Gastrocnemius medialis (tissue), 4 donors: Measurements from ENCODE around the gene SULF2. TPM values are rescaled to one million over a fixed set of nuclear protein-coding genes. Genes with fewer than 3 reads are reported as not detected.

Experiments used
- ATAC-seq, 2 donors: fragments of 150-250 bp; one replicate each; pipeline ENCODE4 v1.9.1; 2016
- DNase-seq, 2 donors: peaks; one replicate each; pipeline ENCODE4 v3.0.0-alpha.2; 2019
- H3K27ac ChIP-seq, 4 donors: fragments of 200-600 bp; sonication (generic); 1 replicate in 1 of 4; 2 replicates in 3 of 4; pipeline ENCODE4 v1.5.1; 2016 to 2018; ENCODE audit warnings: mild to moderate bottlenecking in 2 of 4, moderate library complexity in 1 of 4
- H3K27me3 ChIP-seq, 3 donors: fragments of 200-600 bp; sonication (generic) in 2 of 3; 1 replicate in 1 of 3; 2 replicates in 2 of 3; pipeline versions ENCODE4 v1.5.1 to v1.6.0; 2016 to 2019; ENCODE audit warnings: mild to moderate bottlenecking in 1 of 3, moderate library complexity in 1 of 3
- H3K36me3 ChIP-seq, 2 donors: fragments of 200-600 bp; sonication (generic) in 1 of 2; one replicate each; pipeline ENCODE4 v1.5.1; 2017 to 2018
- H3K4me1 ChIP-seq, 2 donors: fragments of 200-600 bp; sonication (generic) in 1 of 2; one replicate each; pipeline ENCODE4 v1.5.1; 2016 to 2017; ENCODE audit warnings: mild to moderate bottlenecking in 2 of 2
- H3K4me3 ChIP-seq, 4 donors: fragments of 200-600 bp; sonication (generic) in 3 of 4; 1 replicate in 1 of 4; 2 replicates in 3 of 4; pipeline ENCODE4 v1.5.1; 2016 to 2019; ENCODE audit warnings: mild to moderate bottlenecking in 2 of 4
- H3K9me3 ChIP-seq, 3 donors: fragments of 200-600 bp; sonication (generic) in 2 of 3; 1 replicate in 1 of 3; 2 replicates in 2 of 3; pipeline ENCODE4 v1.5.1; 2016 to 2019
- POLR2A ChIP-seq, 2 donors: fragments of 450-650 bp; IDR thresholded peaks; one replicate each; pipeline ENCODE4 v1.6.1; 2017; ENCODE audit warnings: antibody characterized with exemption in 2 of 2, mild to moderate bottlenecking in 2 of 2, moderate library complexity in 2 of 2
- in situ Hi-C, 4 donors: fragments of 200-750 bp; cut with MboI; loops; one replicate each; pipeline versions ENCODE4 v1.15.0 to v1.8.0; 2017; ENCODE audit warnings: low sequenced_read_pairs in 4 of 4
- intact Hi-C: fragments of 100-400 bp; cut with DNase I; formaldehyde crosslinking; loops from one replicate; pipeline ENCODE4 v1.15.1; 2023; ENCODE audit warnings: low total_unique reads
- total RNA-seq, 4 donors: library from RNA; depleted of rRNA; stranded (reverse); fragments of >200 nt; gene quantifications; one replicate each; pipeline versions ENCODE4 v1.1.0 to v1.2.3, GENCODE V29; 2016
- TF ChIP-seq, protein P1 (sequence below), 5 experiments: fragments of 450-650 bp in 3 of 5; fragments of 200-600 bp in 2 of 5; sonication (generic) in 2 of 5; IDR thresholded peaks in 4 of 5; conservative IDR thresholded peaks in 1 of 5; 1 replicate in 4 of 5; 2 replicates in 1 of 5; pipeline ENCODE4 v1.5.1; 2016 to 2019; ENCODE audit warnings: antibody characterized with exemption in 5 of 5, mild to moderate bottlenecking in 3 of 5, moderate library complexity in 3 of 5

The SULF2 gene
- total RNA-seq, 4 donors from 2014 or later, result 9.8 to 18.8 (median 16.8) TPM

GRCh38 chr20:47666304-47666703 is 119.0 kb downstream of the SULF2 start:
- intact Hi-C loops, result no loop called here
- DNase-seq (no peak), ATAC-seq (no peak)
- no peaks in the 10 kb centered on the region for H3K4me1 ChIP-seq
- in situ Hi-C loops, result loop anchor here in 1 of 4 donors (5.0 kb wide), 1 partner anchor 951 kb away; no protein-coding TSS in a partner anchor
- no peaks in the 10 kb centered on the region for H3K9me3 ChIP-seq
- no peak overlapping the region for H3K4me3 ChIP-seq
- H3K27ac ChIP-seq, result no peak overlapping the region
- H3K36me3 ChIP-seq, result no peaks in the 10 kb centered on the region
- TF ChIP-seq, protein P1, sequence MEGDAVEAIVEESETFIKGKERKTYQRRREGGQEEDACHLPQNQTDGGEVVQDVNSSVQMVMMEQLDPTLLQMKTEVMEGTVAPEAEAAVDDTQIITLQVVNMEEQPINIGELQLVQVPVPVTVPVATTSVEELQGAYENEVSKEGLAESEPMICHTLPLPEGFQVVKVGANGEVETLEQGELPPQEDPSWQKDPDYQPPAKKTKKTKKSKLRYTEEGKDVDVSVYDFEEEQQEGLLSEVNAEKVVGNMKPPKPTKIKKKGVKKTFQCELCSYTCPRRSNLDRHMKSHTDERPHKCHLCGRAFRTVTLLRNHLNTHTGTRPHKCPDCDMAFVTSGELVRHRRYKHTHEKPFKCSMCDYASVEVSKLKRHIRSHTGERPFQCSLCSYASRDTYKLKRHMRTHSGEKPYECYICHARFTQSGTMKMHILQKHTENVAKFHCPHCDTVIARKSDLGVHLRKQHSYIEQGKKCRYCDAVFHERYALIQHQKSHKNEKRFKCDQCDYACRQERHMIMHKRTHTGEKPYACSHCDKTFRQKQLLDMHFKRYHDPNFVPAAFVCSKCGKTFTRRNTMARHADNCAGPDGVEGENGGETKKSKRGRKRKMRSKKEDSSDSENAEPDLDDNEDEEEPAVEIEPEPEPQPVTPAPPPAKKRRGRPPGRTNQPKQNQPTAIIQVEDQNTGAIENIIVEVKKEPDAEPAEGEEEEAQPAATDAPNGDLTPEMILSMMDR (IDR thresholded peaks at IDR 0.05 in 4 of 5, conservative IDR thresholded peaks at IDR 0.05 in 1 of 5), result no peak
- H3K27me3 ChIP-seq, result no peaks in the 10 kb centered on the region

- Histone ChIP-seq H3K4me1 (no peaks in the 10 kb centered on the region), H3K27me3 (no peaks in the 10 kb centered on the region), H3K9me3 (no peaks in the 10 kb centered on the region), H3K36me3 (no peaks in the 10 kb centered on the region), H3K4me3 (no peak overlapping the region), H3K27ac (no peak overlapping the region)
- ATAC-seq, result no peak
- no peak for TF ChIP-seq POLR2A (IDR thresholded peaks at IDR 0.05)
- DNase-seq, result no peak
- intact Hi-C loops, result no loop called here
- in situ Hi-C loops, result loop anchor here in 1 of 4 donors (5.0 kb wide), 1 partner anchor 952 kb away; no protein-coding TSS in a partner anchor
Observed at GRCh38 chr20:47665221-47665991, 119.9 kb downstream of the SULF2 start.

DNA sequence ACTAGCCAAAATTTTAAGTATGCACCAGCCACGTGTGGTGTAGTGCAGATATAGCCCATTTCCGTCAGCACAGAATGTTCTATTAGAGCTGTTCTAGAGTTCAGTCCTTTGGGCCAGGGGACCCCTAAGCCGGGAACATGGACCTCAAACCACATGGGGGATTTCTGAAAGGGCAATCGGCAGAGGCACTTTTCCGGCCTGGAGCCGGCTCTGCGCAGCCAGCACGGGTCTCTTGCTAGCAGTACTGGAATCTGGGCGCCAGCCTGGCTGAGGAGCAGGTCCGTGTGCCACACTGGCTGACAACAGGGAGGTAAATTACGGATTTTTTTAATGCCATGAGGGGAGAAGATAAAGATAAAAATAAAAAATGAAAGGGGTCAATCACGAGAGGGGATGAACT is 120.5 kb downstream of the SULF2 start:
- intact Hi-C loops, result no loop called here
- Histone ChIP-seq H3K27ac (no peak overlapping the region), H3K4me1 (no peaks in the 10 kb centered on the region), H3K9me3 (no peaks in the 10 kb centered on the region), H3K27me3 (no peaks in the 10 kb centered on the region), H3K36me3 (no peaks in the 10 kb centered on the region), H3K4me3 (no peak overlapping the region)
- in situ Hi-C loops, result loop anchor here in 1 of 4 donors (5.0 kb wide), 1 partner anchor 953 kb away; no protein-coding TSS in a partner anchor
- ATAC-seq (no peak), DNase-seq (no peak)
- TF ChIP-seq POLR2A (IDR thresholded peaks at IDR 0.05), result no peak
- TF ChIP-seq, protein P1 (IDR thresholded peaks at IDR 0.05 in 4 of 5, conservative IDR thresholded peaks at IDR 0.05 in 1 of 5), result no peak

DNA sequence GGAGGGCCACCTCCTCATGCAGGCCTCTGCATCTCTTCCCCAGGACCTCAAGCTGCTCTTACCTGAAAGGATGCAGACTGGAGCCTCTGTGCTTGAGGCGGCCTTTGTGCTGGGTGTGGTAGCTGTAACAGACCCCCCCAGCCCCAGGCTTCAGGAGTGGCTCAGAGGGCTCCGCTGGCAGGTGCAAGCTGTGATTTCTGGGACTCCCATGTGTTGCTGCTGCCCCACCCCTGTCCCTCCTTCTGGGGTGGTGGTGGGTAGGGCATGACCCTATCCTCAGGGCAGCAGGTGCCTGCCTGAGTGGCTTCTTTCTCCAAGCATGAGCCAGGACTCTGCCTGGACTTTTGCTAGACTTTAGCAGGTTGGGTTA is 121.2 kb downstream of the SULF2 start:
- no peaks in the 10 kb centered on the region for H3K36me3 ChIP-seq
- no peaks in the 10 kb centered on the region for H3K27me3 ChIP-seq
- no peak for DNase-seq
- in situ Hi-C loops, result no loop called here
- TF ChIP-seq, protein P1 (IDR thresholded peaks at IDR 0.05 in 4 of 5, conservative IDR thresholded peaks at IDR 0.05 in 1 of 5), result peak in 1 of 5 experiments; percentile 4
- TF ChIP-seq POLR2A (IDR thresholded peaks at IDR 0.05), result no peak
- no peak overlapping the region for H3K4me3 ChIP-seq
- ATAC-seq, result peak in 1 of 2 donors; percentile 4
- H3K4me1 ChIP-seq, result no peaks in the 10 kb centered on the region
- no peaks in the 10 kb centered on the region for H3K9me3 ChIP-seq
- intact Hi-C loops, result no loop called here
- H3K27ac ChIP-seq, result no peak overlapping the region

DNA sequence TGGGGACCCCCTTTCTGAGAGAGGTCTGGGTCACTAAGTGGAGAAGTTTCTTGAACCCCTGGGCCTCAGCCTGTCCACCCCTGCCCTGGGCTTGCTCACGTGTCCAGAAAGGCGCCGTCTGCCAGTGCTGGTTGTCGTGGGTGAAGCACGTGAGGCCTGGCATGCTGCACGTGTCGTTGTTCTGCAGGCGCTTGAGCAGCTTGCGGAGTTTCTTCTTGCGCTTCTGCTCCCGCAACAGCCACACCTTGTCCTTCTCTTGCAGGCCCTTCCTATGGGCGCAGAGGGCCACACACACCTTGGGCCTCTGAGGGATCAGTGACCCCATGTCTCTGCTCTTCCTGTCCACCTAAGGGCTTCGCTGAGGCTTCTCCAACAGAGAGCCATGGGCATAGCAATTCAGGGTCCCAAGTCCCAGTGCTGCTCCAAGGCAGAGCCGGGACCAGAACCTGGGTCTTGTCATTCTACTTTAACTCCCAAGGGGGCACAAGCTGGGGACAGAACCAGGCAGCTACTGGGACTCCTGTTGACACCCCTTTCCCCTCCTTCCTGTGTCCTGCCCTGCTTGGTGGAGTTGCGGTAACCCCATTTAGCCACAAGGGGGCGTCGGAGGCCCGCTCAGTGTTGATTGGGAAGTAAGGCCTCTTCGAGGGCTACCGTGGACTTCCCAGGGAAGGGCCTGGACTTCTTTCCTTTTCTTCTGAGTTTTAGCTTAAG is 121.8 kb downstream of the SULF2 start:
- no peaks in the 10 kb centered on the region for H3K27me3 ChIP-seq
- H3K9me3 ChIP-seq, result no peaks in the 10 kb centered on the region
- peak; percentile 43 to 77 for ATAC-seq
- no peak for TF ChIP-seq POLR2A (IDR thresholded peaks at IDR 0.05)
- TF ChIP-seq, protein P1 (IDR thresholded peaks at IDR 0.05 in 4 of 5, conservative IDR thresholded peaks at IDR 0.05 in 1 of 5), result peak; percentile 74 to 96 (median 86)
- intact Hi-C loops (loop anchor here (1.0 kb wide), 1 partner anchor 958 kb away; no protein-coding TSS in a partner anchor), in situ Hi-C loops (no loop called here)
- H3K4me1 ChIP-seq, result no peaks in the 10 kb centered on the region
- H3K27ac ChIP-seq, result no peak overlapping the region
- peak in 1 of 2 donors; percentile 65 for DNase-seq
- H3K36me3 ChIP-seq, result no peaks in the 10 kb centered on the region
- no peak overlapping the region for H3K4me3 ChIP-seq
